Stomach smooth muscle (tissue), 2 donors: ENCODE measurements around the gene FLOT1.
"Not testable (repeated sequence)": the region's sequence is repeated elsewhere in the genome, so short reads cannot be mapped to it uniquely, and the experiment has no call there.

ENCODE experiments used
- H3K27ac ChIP-seq: one replicate; pipeline ENCODE4 v1.7.0; 2013; ENCODE audit warnings: mild to moderate bottlenecking, low read length, inconsistent platforms
- H3K27me3 ChIP-seq, 2 donors: one replicate each; pipeline ENCODE4 v1.7.0; 2013; ENCODE audit warnings: low read length in 2 of 2; ENCODE audit not compliant: insufficient read depth in 2 of 2, control insufficient read depth in 1 of 2
- H3K36me3 ChIP-seq, 2 donors: one replicate each; pipeline ENCODE4 v1.7.0; 2013; ENCODE audit warnings: low read length in 2 of 2; ENCODE audit not compliant: control insufficient read depth in 2 of 2, insufficient read depth in 2 of 2
- H3K4me1 ChIP-seq: one replicate; pipeline ENCODE4 v1.7.0; 2013; ENCODE audit warnings: low read length; ENCODE audit not compliant: control insufficient read depth, insufficient read depth
- H3K4me3 ChIP-seq, 2 donors: one replicate each; pipeline ENCODE4 v1.7.0; 2013; ENCODE audit warnings: low read length in 2 of 2
- H3K9ac ChIP-seq, 2 donors: one replicate each; pipeline ENCODE4 v1.7.0; 2013; ENCODE audit warnings: low read length in 2 of 2, mild to moderate bottlenecking in 1 of 2
- H3K9me3 ChIP-seq, 2 donors: one replicate each; pipeline ENCODE4 v1.7.0; 2013; ENCODE audit warnings: low read length in 2 of 2; ENCODE audit not compliant: control insufficient read depth in 2 of 2
- donor health status: healthy.
- donor health status: Pancreatic carcinoma.

FLOT1 gene

GRCh38 chr6:30766461-30767157 is 24.1 kb upstream of the FLOT1 start:
- H3K27ac ChIP-seq, result no peak overlapping the region
- no peaks in the 10 kb centered on the region for H3K36me3 ChIP-seq
- H3K9me3 ChIP-seq, result no peaks in the 10 kb centered on the region
- no peak overlapping the region for H3K9ac ChIP-seq
- no peaks in the 10 kb centered on the region for H3K27me3 ChIP-seq
- no peak overlapping the region for H3K4me3 ChIP-seq
- peaks cover 30% of the 10 kb centered on the region for H3K4me1 ChIP-seq

- not testable (repeated sequence) for H3K27ac ChIP-seq, H3K36me3 ChIP-seq, H3K27me3 ChIP-seq, H3K9ac ChIP-seq, H3K4me3 ChIP-seq, H3K9me3 ChIP-seq
- peaks cover 34% of the 10 kb centered on the region for H3K4me1 ChIP-seq
Measured at GRCh38 chr6:30765495-30765894, 23.0 kb upstream of the FLOT1 start.

GRCh38 chr6:30764490-30765043 is 22.1 kb upstream of the FLOT1 start:
- not testable (repeated sequence) for H3K27ac ChIP-seq, H3K9me3 ChIP-seq, H3K27me3 ChIP-seq, H3K4me3 ChIP-seq, H3K9ac ChIP-seq, H3K36me3 ChIP-seq
- peaks cover 32% of the 10 kb centered on the region for H3K4me1 ChIP-seq

- Histone ChIP-seq H3K27me3 (no peaks in the 10 kb centered on the region), H3K4me1 (peaks cover 32% of the 10 kb centered on the region), H3K36me3 (no peaks in the 10 kb centered on the region), H3K9me3 (no peaks in the 10 kb centered on the region), H3K27ac (peak overlapping the region; percentile 60), H3K9ac (no peak overlapping the region), H3K4me3 (no peak overlapping the region)
Measured at GRCh38 chr6:30763618-30764489, 21.4 kb upstream of the FLOT1 start.

GRCh38 chr6:30763155-30763617 is 20.7 kb upstream of the FLOT1 start:
- no peak overlapping the region for H3K9ac ChIP-seq
- H3K36me3 ChIP-seq, result no peaks in the 10 kb centered on the region
- no peak overlapping the region for H3K4me3 ChIP-seq
- no peaks in the 10 kb centered on the region for H3K27me3 ChIP-seq
- H3K4me1 ChIP-seq, result peaks cover 29% of the 10 kb centered on the region
- H3K9me3 ChIP-seq, result no peaks in the 10 kb centered on the region
- peak overlapping the region; percentile 60 for H3K27ac ChIP-seq

GRCh38 chr6:30761791-30762429 is 19.4 kb upstream of the FLOT1 start:
- Histone ChIP-seq H3K9me3 (no peaks in the 10 kb centered on the region), H3K27ac (no peak overlapping the region), H3K4me1 (peaks cover 29% of the 10 kb centered on the region), H3K27me3 (no peaks in the 10 kb centered on the region), H3K9ac (no peak overlapping the region), H3K4me3 (no peak overlapping the region), H3K36me3 (no peaks in the 10 kb centered on the region)

- Histone ChIP-seq H3K36me3 (no peaks in the 10 kb centered on the region), H3K27ac (no peak overlapping the region), H3K4me3 (no peak overlapping the region), H3K27me3 (no peaks in the 10 kb centered on the region), H3K9me3 (no peaks in the 10 kb centered on the region), H3K9ac (no peak overlapping the region), H3K4me1 (peaks cover 29% of the 10 kb centered on the region)
Measured at GRCh38 chr6:30760549-30760948, 18.1 kb upstream of the FLOT1 start.

- H3K36me3 ChIP-seq, result no peaks in the 10 kb centered on the region
- peak overlapping the region in 1 of 2 donors; percentile 8 for H3K4me3 ChIP-seq
- H3K27me3 ChIP-seq, result no peaks in the 10 kb centered on the region
- H3K27ac ChIP-seq, result no peak overlapping the region
- no peak overlapping the region for H3K9ac ChIP-seq
- no peaks in the 10 kb centered on the region for H3K9me3 ChIP-seq
- H3K4me1 ChIP-seq, result peaks cover 29% of the 10 kb centered on the region
Measured at GRCh38 chr6:30759575-30760239, 17.2 kb upstream of the FLOT1 start.

GRCh38 chr6:30757261-30757904 is 14.9 kb upstream of the FLOT1 start:
- no peaks in the 10 kb centered on the region for H3K27me3 ChIP-seq
- peaks cover 29% of the 10 kb centered on the region for H3K4me1 ChIP-seq
- no peak overlapping the region for H3K4me3 ChIP-seq
- no peaks in the 10 kb centered on the region for H3K36me3 ChIP-seq
- H3K9me3 ChIP-seq, result no peaks in the 10 kb centered on the region
- H3K9ac ChIP-seq, result no peak overlapping the region
- no peak overlapping the region for H3K27ac ChIP-seq
